ENCODE results near the gene PEA15. TPM values are rescaled to one million over a fixed set of nuclear protein-coding genes. Genes with fewer than 3 reads are reported as not detected.

The PEA15 gene
- total and polyA plus RNA-seq, 4 donors: 76.0 to 261 (median 136) TPM

DNA sequence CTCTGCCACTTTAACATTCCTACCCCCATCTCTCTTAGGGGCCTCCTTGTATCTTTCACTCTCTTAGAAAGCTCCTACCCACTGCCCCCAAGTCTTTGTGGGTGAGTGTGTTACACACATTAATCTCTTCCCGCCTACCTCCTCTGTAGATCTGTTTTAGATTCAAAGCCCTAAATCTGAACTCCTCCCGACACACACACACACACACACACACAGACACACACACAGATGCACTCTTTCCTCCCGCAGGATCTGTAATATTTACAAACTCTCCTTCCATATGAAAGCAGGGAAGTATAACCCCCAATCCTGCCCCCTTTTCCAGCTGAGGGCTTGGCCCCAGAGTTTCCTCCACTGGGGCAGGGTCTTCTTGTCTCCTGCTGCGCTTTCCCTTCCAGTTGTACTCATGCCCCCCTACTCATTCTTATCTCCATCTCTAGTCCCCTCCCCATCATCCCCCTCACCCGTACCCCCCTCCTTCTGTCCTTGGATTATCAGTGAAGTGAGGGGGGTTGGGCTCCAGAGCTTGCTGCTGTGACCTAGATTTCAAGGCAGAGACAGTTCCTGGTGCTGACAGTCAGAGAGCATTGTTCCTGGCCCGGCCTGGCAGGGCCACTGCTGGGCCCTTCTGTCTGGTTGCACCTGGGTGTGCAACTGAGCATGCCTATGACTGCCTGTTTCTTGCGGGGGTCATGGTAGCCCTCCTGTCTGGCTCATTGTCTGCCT is 4.3 kb downstream of the PEA15 start:
- Histone ChIP-seq H3K4me1 (ENCODE audit: control insufficient read depth in 5 of 5, insufficient read depth in 5 of 5, low read length in 5 of 5) (peaks cover 13 to 49% (median 34%) of the 10 kb centered on the region in 5 donors), H3K36me3 (ENCODE audit: control insufficient read depth in 4 of 4, insufficient read depth in 4 of 4, low read length in 4 of 4) (peaks cover 22 to 44% (median 36%) of the 10 kb centered on the region in 4 donors), H3K4me3 (no peak overlapping the region), H3K27me3 (ENCODE audit: control insufficient read depth in 3 of 3, insufficient read depth in 3 of 3, low read length in 2 of 3) (no peaks in the 10 kb centered on the region), H3K27ac (ENCODE audit: low read depth in 1 of 2, low read length in 1 of 2) (peak overlapping the region; percentile 11 to 24), H3K9ac (ENCODE audit: insufficient read depth in 1 of 2, low read length in 2 of 2) (peak overlapping the region in 1 of 2 donors; percentile 23), H3K9me3 (ENCODE audit: control insufficient read depth in 4 of 4, insufficient read depth in 3 of 4, low read length in 3 of 4) (peaks cover 0 to 3% (median 0%) of the 10 kb centered on the region in 4 donors)
- 53 to 66% methylated on average over 7 of the region's 7 CpGs for WGBS, 2 donors
- DNase-seq (peak in 2 of 3 donors; percentile 31 to 47), ATAC-seq (ENCODE audit: insufficient read depth, low FRiP score) (no peak)
- TF ChIP-seq CTCF (IDR thresholded peaks at IDR 0.05; ENCODE audit: control extremely low read depth, extremely low read depth): no peak

- WGBS, 2 donors: 67 to 73% methylated on average over 5 of the region's 5 CpGs
- ATAC-seq (ENCODE audit: insufficient read depth, low FRiP score) (no peak), DNase-seq (no peak)
- Histone ChIP-seq H3K36me3 (ENCODE audit: control insufficient read depth in 4 of 4, insufficient read depth in 4 of 4, low read length in 4 of 4) (peaks cover 22 to 51% (median 42%) of the 10 kb centered on the region in 4 donors), H3K4me1 (ENCODE audit: control insufficient read depth in 5 of 5, insufficient read depth in 5 of 5, low read length in 5 of 5) (peaks cover 13 to 44% (median 29%) of the 10 kb centered on the region in 5 donors), H3K27ac (ENCODE audit: low read depth in 1 of 2, low read length in 1 of 2) (no peak overlapping the region), H3K27me3 (ENCODE audit: control insufficient read depth in 3 of 3, insufficient read depth in 3 of 3, low read length in 2 of 3) (no peaks in the 10 kb centered on the region), H3K9ac (ENCODE audit: insufficient read depth in 1 of 2, low read length in 2 of 2) (peak overlapping the region in 1 of 2 donors; percentile 23), H3K9me3 (ENCODE audit: control insufficient read depth in 4 of 4, insufficient read depth in 3 of 4, low read length in 3 of 4) (peaks cover 0 to 3% (median 0%) of the 10 kb centered on the region in 4 donors), H3K4me3 (no peak overlapping the region)
- TF ChIP-seq CTCF (IDR thresholded peaks at IDR 0.05; ENCODE audit: control extremely low read depth, extremely low read depth): no peak
Observed at GRCh38 chr1:160210561-160210960, 5.4 kb downstream of the PEA15 start.

- Histone ChIP-seq H3K9me3 (ENCODE audit: control insufficient read depth in 4 of 4, insufficient read depth in 3 of 4, low read length in 3 of 4) (peaks cover 0 to 3% (median 0%) of the 10 kb centered on the region in 4 donors), H3K27ac (ENCODE audit: low read depth in 1 of 2, low read length in 1 of 2) (no peak overlapping the region), H3K27me3 (ENCODE audit: control insufficient read depth in 3 of 3, insufficient read depth in 3 of 3, low read length in 2 of 3) (no peaks in the 10 kb centered on the region), H3K4me3 (no peak overlapping the region), H3K4me1 (ENCODE audit: control insufficient read depth in 5 of 5, insufficient read depth in 5 of 5, low read length in 5 of 5) (peaks cover 12 to 38% (median 29%) of the 10 kb centered on the region in 5 donors), H3K36me3 (ENCODE audit: control insufficient read depth in 4 of 4, insufficient read depth in 4 of 4, low read length in 4 of 4) (peaks cover 29 to 58% (median 48%) of the 10 kb centered on the region in 4 donors), H3K9ac (ENCODE audit: insufficient read depth in 1 of 2, low read length in 2 of 2) (no peak overlapping the region)
- TF ChIP-seq CTCF (IDR thresholded peaks at IDR 0.05; ENCODE audit: control extremely low read depth, extremely low read depth): no peak
- 84 to 86% methylated on average over 10 of the region's 10 CpGs for WGBS, 2 donors
- DNase-seq: peak in 1 of 3 donors; percentile 31
- ATAC-seq (ENCODE audit: insufficient read depth, low FRiP score): no peak
Observed at GRCh38 chr1:160211046-160211790, 6.0 kb downstream of the PEA15 start.

Data from lung (tissue), 12 donors.